ENCODE data around the gene DFFA.
"Not testable (repeated sequence)": the region's sequence is repeated elsewhere in the genome, so short reads cannot be mapped to it uniquely, and the experiment has no call there.

DFFA gene

GRCh38 chr1:10438677-10439163 lies 33.6 kb downstream of the DFFA start:
- DNase-seq (ENCODE audit: low spot score): no peak
- Mint-ChIP-seq H3K9me3 (no peaks in the 10 kb centered on the region), H3K27ac (no peak overlapping the region), H3K27me3 (ENCODE audit: low read depth) (no peaks in the 10 kb centered on the region), H3K4me1 (ENCODE audit: low read depth) (no peaks in the 10 kb centered on the region), H3K4me3 (no peak overlapping the region), H3K36me3 (ENCODE audit: low read depth) (no peaks in the 10 kb centered on the region)

GRCh38 chr1:10437052-10437451 lies 35.3 kb downstream of the DFFA start:
- Mint-ChIP-seq H3K36me3 (ENCODE audit: low read depth) (no peaks in the 10 kb centered on the region), H3K4me3 (no peak overlapping the region), H3K9me3 (no peaks in the 10 kb centered on the region), H3K27me3 (ENCODE audit: low read depth) (no peaks in the 10 kb centered on the region), H3K4me1 (ENCODE audit: low read depth) (peaks cover 1% of the 10 kb centered on the region), H3K27ac (no peak overlapping the region)
- no peak for DNase-seq (ENCODE audit: low spot score)

- H3K4me3 Mint-ChIP-seq: no peak overlapping the region
- no peaks in the 10 kb centered on the region for H3K36me3 Mint-ChIP-seq (ENCODE audit: low read depth)
- H3K27ac Mint-ChIP-seq: no peak overlapping the region
- H3K27me3 Mint-ChIP-seq (ENCODE audit: low read depth): no peaks in the 10 kb centered on the region
- no peak for DNase-seq (ENCODE audit: low spot score)
- H3K4me1 Mint-ChIP-seq (ENCODE audit: low read depth): peaks cover 17% of the 10 kb centered on the region
- no peaks in the 10 kb centered on the region for H3K9me3 Mint-ChIP-seq
These were observed 37.7 kb downstream of the DFFA start for GRCh38 chr1:10434590-10434989.

- Mint-ChIP-seq H3K27me3 (ENCODE audit: low read depth) (no peaks in the 10 kb centered on the region), H3K4me1 (ENCODE audit: low read depth) (peaks cover 17% of the 10 kb centered on the region), H3K9me3 (no peaks in the 10 kb centered on the region), H3K36me3 (ENCODE audit: low read depth) (no peaks in the 10 kb centered on the region), H3K4me3 (no peak overlapping the region), H3K27ac (no peak overlapping the region)
- no peak for DNase-seq (ENCODE audit: low spot score)
These were observed 38.5 kb downstream of the DFFA start for GRCh38 chr1:10433790-10434189.

- H3K9me3 Mint-ChIP-seq: no peaks in the 10 kb centered on the region
- no peak overlapping the region for H3K4me3 Mint-ChIP-seq
- H3K4me1 Mint-ChIP-seq (ENCODE audit: low read depth): peaks cover 19% of the 10 kb centered on the region
- no peak for DNase-seq (ENCODE audit: low spot score)
- H3K27me3 Mint-ChIP-seq (ENCODE audit: low read depth): no peaks in the 10 kb centered on the region
- no peaks in the 10 kb centered on the region for H3K36me3 Mint-ChIP-seq (ENCODE audit: low read depth)
- H3K27ac Mint-ChIP-seq: no peak overlapping the region
These were observed 39.2 kb downstream of the DFFA start for GRCh38 chr1:10432910-10433700.

GRCh38 chr1:10431070-10431730 lies 41.1 kb downstream of the DFFA start:
- H3K9me3 Mint-ChIP-seq: no peaks in the 10 kb centered on the region
- H3K27ac Mint-ChIP-seq: peak overlapping the region; percentile 68
- H3K4me1 Mint-ChIP-seq (ENCODE audit: low read depth): peaks cover 21% of the 10 kb centered on the region
- H3K27me3 Mint-ChIP-seq (ENCODE audit: low read depth): no peaks in the 10 kb centered on the region
- no peak for DNase-seq (ENCODE audit: low spot score)
- no peaks in the 10 kb centered on the region for H3K36me3 Mint-ChIP-seq (ENCODE audit: low read depth)
- peak overlapping the region; percentile 94 for H3K4me3 Mint-ChIP-seq

GRCh38 chr1:10430216-10431069 lies 41.9 kb downstream of the DFFA start, which contains the start of gene CENPS:
Gene CENPS (plus strand): TSS chr1:10430433. CDS start chr1:10430518, 85 bp downstream.
- Mint-ChIP-seq H3K4me1 (ENCODE audit: low read depth) (peaks cover 21% of the 10 kb centered on the region), H3K27me3 (ENCODE audit: low read depth) (no peaks in the 10 kb centered on the region), H3K36me3 (ENCODE audit: low read depth) (no peaks in the 10 kb centered on the region), H3K4me3 (peak within 1 kb of the TSS; percentile 94), H3K27ac (peak within 1 kb of the TSS; percentile 93), H3K9me3 (no peaks in the 10 kb centered on the region)
- DNase-seq (ENCODE audit: low spot score): peak; percentile 88

- H3K9me3 Mint-ChIP-seq: no peaks in the 10 kb centered on the region
- peak overlapping the region; percentile 93 for H3K27ac Mint-ChIP-seq
- DNase-seq (ENCODE audit: low spot score): peak; percentile 23
- H3K4me3 Mint-ChIP-seq: peak overlapping the region; percentile 94
- H3K27me3 Mint-ChIP-seq (ENCODE audit: low read depth): no peaks in the 10 kb centered on the region
- H3K4me1 Mint-ChIP-seq (ENCODE audit: low read depth): peaks cover 21% of the 10 kb centered on the region
- H3K36me3 Mint-ChIP-seq (ENCODE audit: low read depth): no peaks in the 10 kb centered on the region
These were observed 42.5 kb downstream of the DFFA start for GRCh38 chr1:10429868-10430215.

GRCh38 chr1:10428984-10429383 lies 43.3 kb downstream of the DFFA start:
- Mint-ChIP-seq H3K27me3 (ENCODE audit: low read depth) (no peaks in the 10 kb centered on the region), H3K4me1 (ENCODE audit: low read depth) (peaks cover 21% of the 10 kb centered on the region), H3K27ac (no peak overlapping the region), H3K36me3 (ENCODE audit: low read depth) (no peaks in the 10 kb centered on the region), H3K4me3 (peak overlapping the region; percentile 94), H3K9me3 (no peaks in the 10 kb centered on the region)
- DNase-seq (ENCODE audit: low spot score): no peak

GRCh38 chr1:10426535-10426848 lies 45.8 kb downstream of the DFFA start:
- H3K27me3 Mint-ChIP-seq (ENCODE audit: low read depth); H3K9me3 Mint-ChIP-seq; DNase-seq (ENCODE audit: low spot score); H3K27ac Mint-ChIP-seq; H3K36me3 Mint-ChIP-seq (ENCODE audit: low read depth); H3K4me3 Mint-ChIP-seq: not testable (repeated sequence)
- peaks cover 17% of the 10 kb centered on the region for H3K4me1 Mint-ChIP-seq (ENCODE audit: low read depth)

- not testable (repeated sequence) for H3K36me3 Mint-ChIP-seq (ENCODE audit: low read depth); H3K9me3 Mint-ChIP-seq; DNase-seq (ENCODE audit: low spot score); H3K4me3 Mint-ChIP-seq; H3K27ac Mint-ChIP-seq; H3K27me3 Mint-ChIP-seq (ENCODE audit: low read depth)
- H3K4me1 Mint-ChIP-seq (ENCODE audit: low read depth): peaks cover 12% of the 10 kb centered on the region
These were observed 46.3 kb downstream of the DFFA start for GRCh38 chr1:10425826-10426534.

- Mint-ChIP-seq H3K27ac (no peak overlapping the region), H3K4me1 (ENCODE audit: low read depth) (peaks cover 4% of the 10 kb centered on the region), H3K36me3 (ENCODE audit: low read depth) (peaks cover 10% of the 10 kb centered on the region), H3K27me3 (ENCODE audit: low read depth) (no peaks in the 10 kb centered on the region), H3K4me3 (no peak overlapping the region), H3K9me3 (no peaks in the 10 kb centered on the region)
- DNase-seq (ENCODE audit: low spot score): no peak
These were observed 47.7 kb downstream of the DFFA start for GRCh38 chr1:10424651-10425050.

- DNase-seq (ENCODE audit: low spot score): no peak
- no peaks in the 10 kb centered on the region for H3K27me3 Mint-ChIP-seq (ENCODE audit: low read depth)
- peaks cover 16% of the 10 kb centered on the region for H3K36me3 Mint-ChIP-seq (ENCODE audit: low read depth)
- no peak overlapping the region for H3K27ac Mint-ChIP-seq
- H3K9me3 Mint-ChIP-seq: no peaks in the 10 kb centered on the region
- no peak overlapping the region for H3K4me3 Mint-ChIP-seq
- H3K4me1 Mint-ChIP-seq (ENCODE audit: low read depth): peaks cover 4% of the 10 kb centered on the region
These were observed 48.3 kb downstream of the DFFA start for GRCh38 chr1:10424034-10424433.

All from T-helper 2 cell treated with Interferon-gamma antibody and Interleukin-4, amounts not matched to agents 5 μg/mL and 100 μg/mL, for 36 hours (primary cell).